K562 (cell line): ENCODE measurements around the gene MPIG6B. TPM values are rescaled to one million over a fixed set of nuclear protein-coding genes. Genes with fewer than 3 reads are reported as not detected.
A peak's percentile ranks its signal among the peaks of the same experiment; 100 is the strongest.

Experiments
- CHD1 ChIP-seq: fragments of 200-600 bp; sonication (generic); IDR thresholded peaks from one replicate; pipeline ENCODE4 v1.6.1; 2012; ENCODE audit warnings: mild to moderate bottlenecking, moderate library complexity, low read length, inconsistent platforms
- EHMT2 ChIP-seq: fragments of 450-650 bp; IDR thresholded peaks from 2 replicates; pipeline ENCODE4 v1.6.1; 2018; ENCODE audit warnings: antibody characterized with exemption
- ELK3 ChIP-seq: fragments of 450-650 bp; formaldehyde crosslinking; IDR thresholded peaks from 2 replicates; pipeline ENCODE4 v1.4.0; 2020; ENCODE audit warnings: mild to moderate bottlenecking
- GTF2A2 ChIP-seq: IDR thresholded peaks from 2 replicates; pipeline ENCODE4 v1.6.1; 2016; ENCODE audit warnings: mild to moderate bottlenecking, missing genetic modification characterization, missing compliant biosample characterization
- KHSRP ChIP-seq: fragments of 450-650 bp; IDR thresholded peaks from 2 replicates; pipeline ENCODE4 v1.6.1; 2017
- RNF2 ChIP-seq: sonication (generic); IDR thresholded peaks from 2 replicates; pipeline ENCODE4 v1.6.1; 2016
- SRSF3 ChIP-seq: fragments of 200-400 bp; formaldehyde crosslinking; IDR thresholded peaks from 2 replicates; pipeline ENCODE4 v1.6.1; 2016; ENCODE audit warnings: mild to moderate bottlenecking, low read length, moderate library complexity; ENCODE audit not compliant: insufficient read depth
- THRB ChIP-seq: fragments of 450-650 bp; formaldehyde crosslinking; conservative IDR thresholded peaks from 2 replicates; pipeline ENCODE4 v1.4.0; 2022; ENCODE audit warnings: mild to moderate bottlenecking, missing genetic modification characterization
- ZNF121 ChIP-seq: sonication (generic); formaldehyde crosslinking; conservative IDR thresholded peaks from 2 replicates; pipeline ENCODE4 v1.8.0; 2022; ENCODE audit warnings: missing genetic modification reagents
- ZNF133 ChIP-seq: fragments of 250-450 bp; sonication (Bioruptor Pico); IDR thresholded peaks from 2 replicates; pipeline ENCODE4 v1.4.0; 2020; ENCODE audit warnings: mild to moderate bottlenecking
- ZNF24 ChIP-seq: fragments of 450-650 bp; IDR thresholded peaks from 2 replicates; pipeline ENCODE4 v1.6.1; 2016
- ZNF592 ChIP-seq: fragments of 450-650 bp; IDR thresholded peaks from 2 replicates; pipeline ENCODE4 v1.6.1; 2017; ENCODE audit warnings: antibody characterized with exemption, mild to moderate bottlenecking
- polyA plus RNA-seq, 8 experiments: library from polyadenylated mRNA; depleted of rRNA in 4 of 8; stranded (reverse) in 5 of 8; unstranded in 3 of 8; fragments of >200 nt; fragmentation: Nextera tagmentation in 2 of 8; fragmentation: Illumina TruSeq in 1 of 8; extraction: Ambion mirVana in 2 of 8; extraction: Trizol in 1 of 8; gene quantifications; 2 replicates each; pipeline versions ENCODE4 v1.2.1 to v1.2.3, GENCODE V29; 2011 to 2014; ENCODE audit warnings: inconsistent platforms in 1 of 8, missing spikeins in 1 of 8
- total RNA-seq, 7 experiments: library from RNA; depleted of rRNA in 6 of 7; stranded (reverse); fragments of >200 nt in 6 of 7; fragmentation: Illumina TruSeq in 2 of 7; extraction: Trizol in 2 of 7; gene quantifications; 2 replicates each; pipeline versions ENCODE4 v1.2.1 to v1.2.3, GENCODE V29; 2011 to 2021; ENCODE audit warnings: low replicate concordance in 1 of 7
- TF ChIP-seq, protein P1 (sequence below): fragments of 450-650 bp; conservative IDR thresholded peaks from 2 replicates; pipeline ENCODE4 v1.6.1; 2016; ENCODE audit warnings: missing genetic modification characterization, low read depth, mild to moderate bottlenecking, missing compliant biosample characterization, moderate library complexity
- TF ChIP-seq, protein P2 (sequence below): fragments of 250-450 bp; sonication (Bioruptor Pico); IDR thresholded peaks from 2 replicates; pipeline ENCODE4 v1.9.0; 2021; ENCODE audit warnings: mild to moderate bottlenecking
- TF ChIP-seq, protein P3 (sequence below): fragments of 450-650 bp; formaldehyde crosslinking; IDR thresholded peaks from 2 replicates; pipeline ENCODE4 v1.4.0; 2022; ENCODE audit warnings: missing genetic modification characterization
- TF ChIP-seq, protein P4 (sequence below): sonication (generic); formaldehyde crosslinking; IDR thresholded peaks from 2 replicates; pipeline ENCODE4 v1.8.0; 2022; ENCODE audit warnings: missing genetic modification reagents, mild to moderate bottlenecking, borderline replicate concordance

Gene MPIG6B
- total and polyA plus RNA-seq, 9 of the 15 experiments (the other 6 are each of a cell fraction or from before 2014, with no cell fraction given) = 0.11 to 1.2 (median 0.28) TPM; not detected in 1

DNA sequence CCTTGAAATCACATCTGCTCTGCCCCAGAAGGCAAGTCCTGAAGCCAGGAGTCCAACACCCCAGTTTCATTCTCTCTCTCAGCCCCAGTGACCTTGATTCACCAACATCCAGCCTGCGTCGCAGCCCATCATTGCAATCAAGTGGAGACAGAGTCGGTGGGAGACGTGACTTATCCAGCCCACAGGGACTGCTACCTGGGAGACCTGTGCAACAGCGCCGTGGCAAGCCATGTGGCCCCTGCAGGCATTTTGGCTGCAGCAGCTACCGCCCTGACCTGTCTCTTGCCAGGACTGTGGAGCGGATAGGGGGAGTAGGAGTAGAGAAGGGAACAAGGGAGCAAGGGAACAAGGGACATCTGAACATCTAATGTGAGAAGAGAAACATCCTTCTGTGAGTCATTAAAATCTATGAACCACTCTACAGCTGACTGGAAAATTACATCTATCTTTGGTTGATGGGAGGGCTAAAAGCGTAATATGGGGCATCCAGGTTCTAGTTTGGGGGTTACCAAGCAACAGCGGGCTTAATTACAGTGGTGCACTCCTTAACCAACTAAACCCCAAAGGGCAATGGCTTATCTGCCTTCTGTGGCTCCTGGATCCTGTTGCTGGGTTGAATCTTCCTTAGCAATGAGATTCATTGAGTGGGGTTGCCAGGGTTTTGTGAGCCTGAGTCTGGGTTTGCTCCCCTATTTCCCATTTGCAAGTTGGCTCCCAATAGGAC is 5.5 kb upstream of the MPIG6B start (continued):
- TF ChIP-seq, protein P1, sequence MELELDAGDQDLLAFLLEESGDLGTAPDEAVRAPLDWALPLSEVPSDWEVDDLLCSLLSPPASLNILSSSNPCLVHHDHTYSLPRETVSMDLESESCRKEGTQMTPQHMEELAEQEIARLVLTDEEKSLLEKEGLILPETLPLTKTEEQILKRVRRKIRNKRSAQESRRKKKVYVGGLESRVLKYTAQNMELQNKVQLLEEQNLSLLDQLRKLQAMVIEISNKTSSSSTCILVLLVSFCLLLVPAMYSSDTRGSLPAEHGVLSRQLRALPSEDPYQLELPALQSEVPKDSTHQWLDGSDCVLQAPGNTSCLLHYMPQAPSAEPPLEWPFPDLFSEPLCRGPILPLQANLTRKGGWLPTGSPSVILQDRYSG (tag) = no peak
- TF ChIP-seq ZNF133 (CRISPR knock-in tag) (no peak), EHMT2 (no peak), RNF2 (no peak), ZNF592 (peak; percentile 43; the same call in 1 of the 2 replicates), CHD1 (no peak), ELK3 (CRISPR knock-in tag) (no peak), ZNF24 (no peak), ZNF121 (no peak), GTF2A2 (no peak), SRSF3 (no peak), KHSRP (no peak), THRB (CRISPR knock-in tag) (no peak)
- TF ChIP-seq, protein P2, sequence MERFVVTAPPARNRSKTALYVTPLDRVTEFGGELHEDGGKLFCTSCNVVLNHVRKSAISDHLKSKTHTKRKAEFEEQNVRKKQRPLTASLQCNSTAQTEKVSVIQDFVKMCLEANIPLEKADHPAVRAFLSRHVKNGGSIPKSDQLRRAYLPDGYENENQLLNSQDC (CRISPR knock-in tag) = no peak
- TF ChIP-seq, protein P3, sequence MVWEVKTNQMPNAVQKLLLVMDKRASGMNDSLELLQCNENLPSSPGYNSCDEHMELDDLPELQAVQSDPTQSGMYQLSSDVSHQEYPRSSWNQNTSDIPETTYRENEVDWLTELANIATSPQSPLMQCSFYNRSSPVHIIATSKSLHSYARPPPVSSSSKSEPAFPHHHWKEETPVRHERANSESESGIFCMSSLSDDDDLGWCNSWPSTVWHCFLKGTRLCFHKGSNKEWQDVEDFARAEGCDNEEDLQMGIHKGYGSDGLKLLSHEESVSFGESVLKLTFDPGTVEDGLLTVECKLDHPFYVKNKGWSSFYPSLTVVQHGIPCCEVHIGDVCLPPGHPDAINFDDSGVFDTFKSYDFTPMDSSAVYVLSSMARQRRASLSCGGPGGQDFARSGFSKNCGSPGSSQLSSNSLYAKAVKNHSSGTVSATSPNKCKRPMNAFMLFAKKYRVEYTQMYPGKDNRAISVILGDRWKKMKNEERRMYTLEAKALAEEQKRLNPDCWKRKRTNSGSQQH (CRISPR knock-in tag) = no peak
- TF ChIP-seq, protein P4, sequence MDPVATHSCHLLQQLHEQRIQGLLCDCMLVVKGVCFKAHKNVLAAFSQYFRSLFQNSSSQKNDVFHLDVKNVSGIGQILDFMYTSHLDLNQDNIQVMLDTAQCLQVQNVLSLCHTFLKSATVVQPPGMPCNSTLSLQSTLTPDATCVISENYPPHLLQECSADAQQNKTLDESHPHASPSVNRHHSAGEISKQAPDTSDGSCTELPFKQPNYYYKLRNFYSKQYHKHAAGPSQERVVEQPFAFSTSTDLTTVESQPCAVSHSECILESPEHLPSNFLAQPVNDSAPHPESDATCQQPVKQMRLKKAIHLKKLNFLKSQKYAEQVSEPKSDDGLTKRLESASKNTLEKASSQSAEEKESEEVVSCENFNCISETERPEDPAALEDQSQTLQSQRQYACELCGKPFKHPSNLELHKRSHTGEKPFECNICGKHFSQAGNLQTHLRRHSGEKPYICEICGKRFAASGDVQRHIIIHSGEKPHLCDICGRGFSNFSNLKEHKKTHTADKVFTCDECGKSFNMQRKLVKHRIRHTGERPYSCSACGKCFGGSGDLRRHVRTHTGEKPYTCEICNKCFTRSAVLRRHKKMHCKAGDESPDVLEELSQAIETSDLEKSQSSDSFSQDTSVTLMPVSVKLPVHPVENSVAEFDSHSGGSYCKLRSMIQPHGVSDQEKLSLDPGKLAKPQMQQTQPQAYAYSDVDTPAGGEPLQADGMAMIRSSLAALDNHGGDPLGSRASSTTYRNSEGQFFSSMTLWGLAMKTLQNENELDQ (CRISPR knock-in tag) = peak; percentile 70; the same call in 1 of the 2 replicates
